ENCODE measurements around the gene HDAC10.

HDAC10 gene

GRCh38 chr22:50256258-50256862, 5.3 kb upstream of the HDAC10 start:
- DNase-seq (ENCODE audit: low read depth in 2 of 2), result no peak

DNA sequence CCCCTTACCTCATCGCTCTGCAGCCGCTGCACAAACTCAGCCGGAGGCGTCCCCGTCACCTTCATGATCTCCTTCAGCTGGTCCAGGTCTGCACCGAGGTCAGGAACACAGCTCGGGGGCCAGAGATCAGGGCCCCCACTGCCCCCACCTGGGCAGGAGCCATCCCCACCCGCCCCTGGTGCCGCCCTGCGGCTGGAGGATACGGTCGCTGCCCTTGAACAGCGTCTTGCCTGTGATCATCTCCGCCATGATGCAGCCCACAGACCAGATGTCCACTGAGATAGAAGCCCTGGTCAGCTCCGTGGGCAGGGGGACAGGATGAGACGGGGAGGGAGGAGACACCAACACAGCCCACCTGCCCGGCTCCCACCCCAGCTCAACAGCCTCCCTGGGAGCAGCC, 4.5 kb upstream of the HDAC10 start:
- no peak for DNase-seq (ENCODE audit: low read depth in 2 of 2)

- DNase-seq (ENCODE audit: low read depth in 2 of 2), result no peak
Measured at GRCh38 chr22:50255099-50255498, 4.0 kb upstream of the HDAC10 start.

DNA sequence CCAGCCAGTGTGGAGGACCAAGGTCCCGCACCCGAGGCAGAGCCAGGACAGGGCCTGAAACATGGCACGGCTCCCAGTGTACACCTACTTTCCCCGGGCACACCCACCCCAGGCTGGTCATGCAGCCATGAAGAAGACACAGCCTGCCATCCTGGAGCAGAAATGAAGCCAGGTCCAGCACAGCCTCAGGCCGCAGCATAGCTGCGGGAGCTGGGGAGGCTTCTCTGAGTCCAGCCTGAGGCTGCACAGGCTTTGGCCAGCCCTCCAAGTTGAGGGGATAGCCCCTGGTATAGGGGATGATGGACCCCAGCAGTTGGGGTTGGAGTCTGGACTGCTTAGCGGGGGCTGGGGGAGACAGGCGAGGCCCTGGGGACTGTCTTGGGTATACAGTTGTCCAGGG, 2.9 kb upstream of the HDAC10 start:
- no peak for DNase-seq (ENCODE audit: low read depth in 2 of 2)

- no peak for DNase-seq (ENCODE audit: low read depth in 2 of 2)
Measured at GRCh38 chr22:50253046-50253915, 2.2 kb upstream of the HDAC10 start.

- DNase-seq (ENCODE audit: low read depth in 2 of 2), result peak; percentile 54 to 55
Measured at GRCh38 chr22:50252082-50253045, 1.3 kb upstream of the HDAC10 start.

DNA sequence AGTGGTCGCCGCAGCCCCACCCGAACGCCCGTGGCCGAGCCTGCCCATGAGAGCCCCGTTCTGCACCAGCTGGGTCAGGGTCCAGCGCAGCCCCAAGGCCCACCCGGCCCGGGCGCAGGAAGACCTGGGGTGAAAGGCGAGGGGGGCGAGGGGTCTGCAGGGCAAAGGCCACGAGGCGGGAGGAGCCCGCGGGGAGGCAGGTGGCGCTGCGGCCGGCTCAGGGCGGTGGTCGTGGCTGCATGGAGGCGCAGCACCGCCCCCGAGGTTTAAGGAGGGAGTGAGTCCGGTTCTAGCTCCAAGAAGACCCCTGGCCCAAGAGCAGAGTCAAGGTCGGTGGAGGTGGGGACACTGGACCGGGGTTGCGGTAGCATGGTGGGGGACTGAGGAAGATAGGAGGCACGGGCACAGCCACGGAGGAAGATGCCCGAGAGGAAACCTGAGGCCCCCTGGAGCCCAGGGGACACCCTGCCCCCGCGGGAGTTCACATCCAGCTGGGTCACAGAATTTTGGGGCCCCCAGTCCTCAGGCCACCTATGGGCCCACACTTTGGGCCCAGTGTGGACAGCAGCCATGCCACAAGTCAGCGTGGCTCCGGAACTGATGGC, 514 bp upstream of the HDAC10 start:
- no peak for DNase-seq (ENCODE audit: low read depth in 2 of 2)

- DNase-seq (ENCODE audit: low read depth in 2 of 2), result no peak
Measured at GRCh38 chr22:50250249-50250554, 863 bp downstream of the HDAC10 start.

DNA sequence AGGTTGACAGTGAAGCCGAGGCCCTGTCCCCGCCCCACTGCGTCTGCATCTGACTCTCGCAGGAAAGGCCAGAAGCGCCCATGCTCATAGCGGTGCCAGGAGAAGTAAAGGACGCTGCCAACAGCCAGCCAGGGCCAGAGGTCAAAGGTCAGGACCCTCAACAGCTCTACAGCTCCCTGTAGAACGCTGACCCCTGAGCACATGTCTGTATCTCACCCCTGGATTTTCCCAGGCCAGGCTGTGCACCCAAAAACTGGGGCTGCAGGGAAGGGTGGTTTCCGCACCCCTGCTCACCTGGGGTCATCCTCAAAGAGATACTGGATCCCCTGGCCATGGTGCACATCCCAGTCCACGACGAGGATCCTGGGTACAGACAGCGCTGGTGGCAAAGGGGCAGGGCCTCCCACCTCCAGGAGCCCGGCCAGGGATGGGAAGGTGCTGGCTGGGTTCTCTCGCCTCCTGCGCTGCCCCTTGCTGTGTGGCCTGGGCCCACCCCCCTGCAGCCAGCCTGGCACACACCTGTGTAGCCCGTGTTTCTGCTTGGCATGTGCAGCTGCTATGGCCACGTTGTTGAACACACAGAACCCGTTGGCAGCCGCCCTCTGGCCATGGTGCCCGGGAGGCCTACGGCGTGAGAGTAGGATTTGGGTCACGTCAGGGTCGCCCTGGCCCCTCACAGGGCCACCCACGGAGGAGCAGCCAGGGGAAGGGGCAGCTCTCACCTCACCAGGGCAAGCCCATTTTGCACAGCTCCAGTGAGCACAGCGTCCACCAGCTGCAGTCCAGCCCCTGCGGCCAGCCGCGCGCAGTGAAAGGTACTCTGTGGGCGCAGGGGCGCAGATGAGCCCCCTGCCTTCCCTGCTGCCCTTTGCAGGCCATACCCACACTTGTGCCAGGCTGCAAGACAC, 1.5 kb downstream of the HDAC10 start:
- DNase-seq (ENCODE audit: low read depth in 2 of 2), result no peak

- no peak for DNase-seq (ENCODE audit: low read depth in 2 of 2)
Measured at GRCh38 chr22:50248196-50249081, 2.6 kb downstream of the HDAC10 start.

GRCh38 chr22:50247748-50248147, 3.3 kb downstream of the HDAC10 start:
- DNase-seq (ENCODE audit: low read depth in 2 of 2), result no peak

DNA sequence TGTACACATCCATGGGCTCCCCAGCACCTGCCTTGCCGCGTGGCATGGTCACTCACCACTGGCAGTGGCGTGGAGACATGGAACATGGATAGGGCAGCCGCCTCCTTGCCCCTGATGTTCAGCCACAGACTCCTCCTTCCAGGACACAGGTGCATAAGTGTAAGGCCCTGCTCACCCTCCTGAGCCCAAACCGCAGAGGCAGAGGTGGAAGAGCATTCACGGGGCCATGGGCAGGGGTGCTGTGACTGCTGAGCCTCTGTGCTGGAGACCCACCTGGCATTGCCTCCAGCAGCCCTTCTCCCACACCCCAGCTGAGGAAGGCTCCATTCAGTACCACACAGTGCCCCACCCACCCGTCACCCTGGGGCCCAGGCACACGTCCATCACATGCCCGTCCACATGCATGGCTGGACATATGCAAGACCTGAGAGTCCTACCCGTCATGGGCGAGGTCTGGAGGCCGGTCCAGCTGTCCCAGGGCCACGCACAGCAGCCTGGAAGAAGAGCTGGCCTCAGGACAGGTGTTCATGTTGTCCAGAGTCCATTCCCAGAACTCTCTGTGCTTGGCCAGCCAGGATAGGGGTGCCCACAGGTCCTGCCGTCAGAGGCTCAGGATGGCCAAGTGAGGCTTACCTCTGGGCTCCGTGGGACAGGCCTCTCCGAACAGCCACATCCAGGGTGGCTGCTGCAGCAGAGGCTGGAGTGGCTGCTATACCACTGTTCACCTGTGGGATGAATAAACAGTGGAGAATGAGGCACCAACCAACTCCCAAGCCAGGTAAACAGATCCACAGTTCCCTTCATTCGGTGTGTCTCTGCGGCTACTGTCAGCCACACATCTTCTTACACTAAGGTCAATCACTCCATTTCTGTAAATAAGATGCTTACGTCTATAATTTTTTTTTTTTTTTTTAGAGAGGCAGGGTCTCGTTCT, 4.6 kb downstream of the HDAC10 start:
- no peak for DNase-seq (ENCODE audit: low read depth in 2 of 2)

DNA sequence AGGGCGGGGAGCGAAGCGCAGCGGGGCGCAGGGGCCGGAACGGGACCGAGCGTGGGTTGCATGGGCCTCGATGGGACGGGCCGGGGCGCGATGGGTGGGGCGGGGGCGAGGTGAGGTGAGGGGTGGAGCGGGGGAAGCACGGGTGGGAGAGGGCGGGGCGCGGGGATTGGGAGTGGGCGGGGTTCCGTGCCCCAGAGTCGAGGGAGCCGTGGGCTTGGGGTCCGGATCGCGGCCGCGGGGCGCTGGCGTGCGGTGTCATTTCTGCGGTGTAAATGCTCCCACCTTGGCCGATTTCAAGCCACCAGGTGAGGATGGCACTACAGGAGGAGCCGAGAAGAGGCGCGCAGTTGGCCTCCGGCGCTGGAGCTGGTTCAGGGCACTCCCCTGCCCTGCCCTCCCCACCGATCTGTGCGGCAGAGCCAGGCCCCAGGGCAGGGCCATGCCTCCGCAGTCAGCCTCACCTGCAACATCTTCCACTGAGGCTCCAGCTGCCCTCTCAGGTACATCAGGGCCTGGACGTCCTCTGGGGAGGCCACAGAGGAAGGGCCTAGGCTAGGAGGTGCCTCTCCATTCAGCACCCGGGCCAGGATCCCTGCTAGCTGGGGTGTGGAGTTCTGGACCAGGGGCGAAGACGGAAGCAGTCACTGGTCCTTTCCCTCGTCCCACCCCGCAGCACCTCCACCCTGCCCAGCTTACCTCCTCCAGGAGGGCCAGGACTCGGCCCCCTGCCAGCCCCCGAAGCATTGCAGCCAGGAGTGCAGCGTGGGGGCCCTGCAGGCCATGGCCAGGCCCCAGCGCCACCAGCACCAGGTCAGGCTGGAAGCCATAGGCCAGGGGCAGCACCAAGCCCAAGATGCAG, 5.6 kb downstream of the HDAC10 start:
- no peak for DNase-seq (ENCODE audit: low read depth in 2 of 2)

DNA sequence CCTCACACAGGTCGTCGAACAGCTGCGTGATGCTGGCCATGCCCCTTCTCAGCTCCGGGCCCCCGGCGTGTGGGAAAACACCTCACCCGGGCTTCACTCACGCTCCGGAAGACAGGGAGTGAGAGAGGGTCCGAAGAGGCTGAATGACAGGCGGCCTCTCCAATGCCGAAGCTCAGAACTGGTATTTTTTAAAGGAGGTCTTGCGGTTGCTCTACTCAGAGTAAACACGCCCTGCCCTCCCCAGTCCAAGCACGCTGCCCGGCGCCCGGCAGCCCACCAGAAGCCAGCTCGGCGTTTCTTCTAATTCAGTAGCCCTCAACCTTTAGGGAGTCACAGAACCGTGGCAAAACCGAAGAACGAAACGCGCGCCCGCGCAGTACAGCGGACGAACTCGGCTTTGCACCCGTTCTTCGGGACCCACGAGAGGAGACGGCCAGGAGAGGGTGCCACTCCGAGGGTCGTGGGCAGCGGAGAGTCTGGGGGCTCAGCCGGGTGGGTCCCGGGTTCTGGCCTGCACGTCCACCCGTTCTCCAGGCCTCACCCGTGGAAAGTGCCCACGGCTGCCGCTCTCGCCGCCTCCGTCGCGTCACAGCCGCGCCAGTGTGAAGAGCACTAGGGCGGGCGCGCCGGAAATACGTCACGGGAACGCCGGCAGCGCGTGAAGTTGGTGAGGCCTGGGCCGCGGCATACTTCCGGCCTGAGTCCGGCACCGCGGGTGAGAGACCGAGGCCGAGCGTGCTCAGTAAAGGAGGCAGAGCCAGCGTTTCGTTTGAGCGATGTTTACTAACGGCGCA, 6.4 kb downstream of the HDAC10 start, which contains the start of gene TUBGCP6:
Gene TUBGCP6, minus strand, starts transcription at position 604 of the 794 bp plus-strand sequence. Its CDS starts 564 bp downstream, at position 40.
- DNase-seq (ENCODE audit: low read depth in 2 of 2), result peak; percentile 91 to 92

GRCh38 chr22:50243685-50244419, 7.2 kb downstream of the HDAC10 start:
- no peak for DNase-seq (ENCODE audit: low read depth in 2 of 2)

- DNase-seq (ENCODE audit: low read depth in 2 of 2), result no peak
Measured at GRCh38 chr22:50242406-50242949, 8.6 kb downstream of the HDAC10 start.

Measured in stimulated activated CD8-positive, alpha-beta memory T cell treated with anti-CD3 and anti-CD28 coated beads, Interleukin-2, amount 100 ng/mL, for 48 hours (primary cell).